GM12878 (cell line): ENCODE measurements around the gene SNPH. TPM values are rescaled to one million over a fixed set of nuclear protein-coding genes. Genes with fewer than 3 reads are reported as not detected.

Experiments
- BCL3 ChIP-seq: IDR thresholded peaks from 2 replicates; pipeline ENCODE4 v1.6.1; 2011; ENCODE audit warnings: borderline replicate concordance, low read depth, mild to moderate bottlenecking, moderate library complexity, low read length; ENCODE audit not compliant: insufficient read depth, poor library complexity, severe bottlenecking
- HCFC1 ChIP-seq: fragments of 150-350 bp; IDR thresholded peaks from 2 replicates; pipeline ENCODE4 v1.6.1; 2014; ENCODE audit warnings: low read length
- MTA2 ChIP-seq: fragments of 450-650 bp; IDR thresholded peaks from 2 replicates; pipeline ENCODE4 v1.6.1; 2016; ENCODE audit warnings: low read depth, mild to moderate bottlenecking, moderate library complexity
- PRDM15 ChIP-seq: fragments of 450-650 bp; formaldehyde crosslinking; IDR thresholded peaks from 2 replicates; pipeline ENCODE4 v1.4.0; 2020; ENCODE audit warnings: mild to moderate bottlenecking, moderate library complexity
- RBBP5 ChIP-seq: fragments of 200-600 bp; sonication (generic); conservative IDR thresholded peaks from 2 replicates; pipeline ENCODE4 v1.6.1; 2016
- TCF12 ChIP-seq: IDR thresholded peaks from 2 replicates; pipeline ENCODE4 v1.6.1; 2011; ENCODE audit warnings: low read depth, mild to moderate bottlenecking, low read length
- TCF7 ChIP-seq: IDR thresholded peaks from 2 replicates; pipeline ENCODE4 v1.6.1; 2014; ENCODE audit warnings: antibody characterized with exemption, borderline replicate concordance
- ZBTB11 ChIP-seq: fragments of 450-650 bp; formaldehyde crosslinking; IDR thresholded peaks from 2 replicates; pipeline ENCODE4 v1.5.0; 2022; ENCODE audit warnings: mild to moderate bottlenecking, missing genetic modification characterization
- polyA plus RNA-seq, 11 experiments: library from polyadenylated mRNA; depleted of rRNA in 4 of 11; unstranded in 6 of 11; stranded (reverse) in 5 of 11; fragments of >200 nt; fragmentation: Nextera tagmentation in 4 of 11; fragmentation: Illumina TruSeq in 1 of 11; extraction: Ambion mirVana in 4 of 11; extraction: Trizol in 1 of 11; gene quantifications; 1 replicate in 1 of 11; 2 replicates in 10 of 11; pipeline versions ENCODE4 v1.2.1 to v1.2.3, GENCODE V29; 2011 to 2016; ENCODE audit warnings: inconsistent platforms in 2 of 11, missing spikeins in 2 of 11, low read depth in 1 of 11
- total RNA-seq, 4 experiments: library from RNA; depleted of rRNA in 3 of 4; stranded (reverse); fragments of >200 nt in 3 of 4; fragmentation: Illumina TruSeq in 1 of 4; extraction: Trizol in 1 of 4; gene quantifications; 2 replicates each; pipeline versions ENCODE4 v1.2.1 to v1.2.3, GENCODE V29; 2013 to 2021

SNPH gene
- total and polyA plus RNA-seq, 10 of the 15 experiments (the other 5 are each of a cell fraction or from before 2014, with no cell fraction given), result 0.02 to 0.45 (median 0.34) TPM; not detected in 2

GRCh38 chr20:1298166-1298565, 32.1 kb downstream of the SNPH start (continued):
- TF ChIP-seq BCL3 (no peak), TCF7 (no peak), HCFC1 (no peak), TCF12 (no peak), MTA2 (no peak), RBBP5 (no peak), PRDM15 (CRISPR knock-in tag) (no peak), ZBTB11 (no peak)
- TF ChIP-seq, all 136 proteins: peak for 0
